Left ventricle myocardium superior (tissue), 1 donor: Measurements from ENCODE around the gene CDH3. TPM values are rescaled to one million over a fixed set of nuclear protein-coding genes. Genes with fewer than 3 reads are reported as not detected.

ENCODE experiments used
- total RNA-seq: library from RNA; stranded (reverse); fragmentation: NEBNext Ultra II Directional; extraction: Animal tissue kit (Norgen Biotek cat#: 25700); gene quantifications from one replicate; pipeline ENCODE4 v1.2.1, GENCODE V29; 2021
- donor health status: DM: no; HTN: yes; CAD: no; lungs with severe emphysema.

CDH3 gene
- total RNA-seq, 1 donor from 2014 or later: 0.99 TPM

Other genes with a start within 250 kb of the CDH3 start
- 1.2 TPM for gene SMPD3, start 196.8 kb upstream of the CDH3 start, total RNA-seq
- gene ZFP90, start 106.0 kb upstream of the CDH3 start, total RNA-seq: 7.9 TPM
- gene CDH1, start 92.0 kb downstream of the CDH3 start, total RNA-seq: not detected
- 9.3 TPM for gene TANGO6, start 198.2 kb downstream of the CDH3 start, total RNA-seq